GM18907 (cell line): ENCODE measurements around the gene LMNA.
"Not testable (repeated sequence)": the region's sequence is repeated elsewhere in the genome, so short reads cannot be mapped to it uniquely, and the experiment has no call there.

Source experiments
- ATAC-seq: cut with Tn5 transposase; IDR thresholded peaks from one replicate; pipeline ENCODE4 v1.9.1; 2021; ENCODE audit warnings: mild to moderate bottlenecking, moderate library complexity; ENCODE audit not compliant: unreplicated experiment

LMNA gene

GRCh38 chr1:156157506-156157905 is 43.0 kb downstream of the LMNA start:
- peak; percentile 26 for ATAC-seq

DNA sequence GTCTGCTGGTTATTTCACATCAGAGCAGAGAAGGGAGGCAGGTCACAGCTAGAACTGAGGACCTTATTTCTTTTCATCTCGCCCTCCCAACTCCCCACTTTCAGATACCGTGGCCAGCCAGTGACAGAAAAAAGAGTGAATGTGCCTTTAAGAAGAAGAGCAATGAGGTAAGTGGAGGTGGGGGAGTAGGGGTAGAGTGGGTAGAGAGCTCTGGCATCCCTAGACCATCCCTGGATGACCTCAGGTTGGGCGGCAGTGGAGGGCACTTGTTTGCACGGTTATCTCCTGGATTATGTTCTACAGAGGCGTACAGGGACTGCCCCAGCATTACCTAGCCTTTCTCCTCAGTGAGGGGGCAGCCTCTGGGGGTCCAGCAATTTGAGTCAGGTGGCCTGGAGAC is 43.5 kb downstream of the LMNA start:
- ATAC-seq, result no peak

DNA sequence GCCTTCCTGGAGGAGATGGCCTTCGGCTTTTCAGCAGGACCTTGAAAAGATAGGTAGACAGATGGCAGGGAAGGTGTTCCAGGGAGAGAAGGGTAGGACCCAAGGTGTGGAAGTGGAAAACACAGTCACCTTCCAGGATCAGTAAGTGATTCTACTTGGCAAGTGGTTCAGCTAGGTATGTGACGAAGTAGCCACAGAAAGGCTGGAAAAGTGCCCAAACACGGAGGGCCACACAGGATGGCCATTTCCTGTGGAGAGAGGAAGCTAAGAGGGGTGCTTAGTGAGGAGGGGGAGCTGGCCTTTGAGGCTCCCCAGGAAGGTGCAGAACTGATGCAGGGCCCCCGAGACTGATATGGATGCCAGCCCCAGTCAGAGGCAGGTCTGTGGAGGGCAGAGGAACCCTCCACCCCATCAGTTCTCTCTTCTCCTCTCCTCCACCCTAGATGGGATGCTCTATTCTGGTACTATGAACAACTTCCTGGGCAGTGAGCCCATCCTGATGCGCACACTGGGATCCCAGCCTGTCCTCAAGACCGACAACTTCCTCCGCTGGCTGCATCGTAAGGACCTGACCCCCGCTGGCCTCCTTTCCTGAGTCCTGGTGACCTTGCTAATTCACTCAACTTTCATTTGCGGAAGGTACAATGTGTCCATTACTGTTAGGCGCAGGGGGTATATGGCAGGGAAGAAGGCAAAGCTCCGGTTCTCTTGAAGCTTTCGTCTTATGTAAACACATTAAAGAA is 45.7 kb downstream of the LMNA start:
- no peak for ATAC-seq

GRCh38 chr1:156160743-156161171 is 46.2 kb downstream of the LMNA start:
- no peak for ATAC-seq

GRCh38 chr1:156162430-156163037 is 48.0 kb downstream of the LMNA start:
- no peak for ATAC-seq

DNA sequence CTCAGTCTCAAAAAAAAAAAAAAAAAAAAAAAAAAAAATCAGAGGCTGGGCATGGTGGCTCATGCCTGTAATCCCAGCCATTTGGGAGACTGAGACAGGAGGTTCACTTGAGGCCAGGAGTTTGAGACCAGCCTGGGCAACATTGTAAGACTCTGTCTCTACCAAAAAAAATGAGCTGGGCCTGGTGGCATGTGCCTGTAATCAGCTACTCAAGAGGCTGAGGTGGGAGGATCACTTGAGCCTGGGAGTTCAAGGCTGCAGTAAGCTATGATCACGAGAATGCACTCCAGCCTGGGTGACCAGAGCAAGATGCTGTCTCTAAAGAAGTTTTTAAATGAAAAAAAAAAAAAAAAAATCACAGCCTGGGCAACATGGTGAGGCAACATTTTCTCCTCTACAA is 49.2 kb downstream of the LMNA start:
- ATAC-seq, result no peak

DNA sequence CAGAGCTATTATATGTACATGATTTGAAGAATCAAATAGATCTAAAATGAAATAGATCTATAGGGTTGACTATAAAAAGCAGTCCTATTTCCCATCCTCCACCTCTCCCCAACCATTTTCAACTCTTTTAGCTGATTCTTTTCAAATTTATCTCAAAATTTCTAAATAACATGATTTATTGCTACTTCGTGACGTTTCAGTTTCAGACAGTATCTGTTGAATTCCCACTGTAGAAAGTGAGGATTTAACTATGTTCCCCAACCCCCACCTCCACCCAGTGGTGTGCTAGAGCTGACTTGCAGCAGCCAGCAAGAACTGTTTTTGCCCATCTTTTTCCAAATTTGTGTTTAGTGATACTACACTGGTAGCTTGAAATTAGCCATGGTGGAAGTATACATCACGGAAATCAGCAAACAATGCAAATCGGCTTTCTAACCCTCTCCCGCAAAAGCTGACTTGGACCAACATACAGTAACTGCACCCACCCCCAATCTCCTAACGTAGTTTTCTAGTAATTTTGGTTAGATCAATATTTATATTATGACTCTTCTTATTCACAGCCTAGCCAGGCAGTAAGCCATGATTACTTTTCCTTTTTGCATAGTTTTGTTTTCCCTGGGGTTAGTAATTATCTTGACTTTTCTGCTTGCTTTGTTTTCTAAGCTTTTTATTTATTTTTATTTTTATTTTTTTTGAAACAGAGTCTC is 49.8 kb downstream of the LMNA start:
- no peak for ATAC-seq

DNA sequence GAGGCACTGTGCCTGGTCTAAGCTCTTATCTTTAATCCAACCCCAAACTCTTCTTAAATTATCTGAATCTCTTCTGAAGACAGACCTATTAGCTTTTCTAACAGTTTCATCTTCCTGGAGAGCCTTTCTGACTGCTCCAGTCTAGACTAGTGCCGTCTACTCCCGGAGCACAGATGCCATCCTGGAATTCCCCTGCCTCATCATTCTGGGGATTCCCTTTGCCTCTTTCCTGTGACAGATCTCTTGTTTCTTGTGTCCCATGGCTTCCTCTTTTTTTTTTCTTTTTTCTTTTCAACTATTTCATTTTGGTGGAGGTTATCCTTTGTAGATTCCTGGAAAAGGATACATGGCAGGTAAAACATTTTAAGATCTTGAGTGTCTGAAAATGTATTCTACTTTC is 50.6 kb downstream of the LMNA start:
- ATAC-seq, result no peak

DNA sequence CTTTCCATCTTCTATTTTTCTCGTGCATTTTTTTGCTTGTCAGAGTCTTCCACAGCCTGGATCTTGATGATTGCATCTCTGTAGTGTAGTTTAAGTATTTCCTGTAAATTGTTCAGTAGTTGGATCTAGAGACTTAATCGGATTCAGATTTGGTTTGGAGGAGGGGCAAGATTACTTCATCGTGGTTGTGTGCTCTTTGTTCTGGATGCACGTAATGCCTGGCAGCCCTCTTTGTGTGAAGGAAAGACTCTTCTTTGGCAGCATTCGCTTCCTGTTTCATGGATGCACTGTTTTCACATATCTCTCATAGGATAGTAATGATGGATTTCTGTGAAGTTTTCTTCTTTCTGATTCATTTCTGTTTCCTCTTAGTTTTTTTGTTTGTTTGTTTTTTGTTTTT is 53.0 kb downstream of the LMNA start:
- no peak for ATAC-seq

GRCh38 chr1:156172696-156173470 is 58.4 kb downstream of the LMNA start:
- no peak for ATAC-seq

DNA sequence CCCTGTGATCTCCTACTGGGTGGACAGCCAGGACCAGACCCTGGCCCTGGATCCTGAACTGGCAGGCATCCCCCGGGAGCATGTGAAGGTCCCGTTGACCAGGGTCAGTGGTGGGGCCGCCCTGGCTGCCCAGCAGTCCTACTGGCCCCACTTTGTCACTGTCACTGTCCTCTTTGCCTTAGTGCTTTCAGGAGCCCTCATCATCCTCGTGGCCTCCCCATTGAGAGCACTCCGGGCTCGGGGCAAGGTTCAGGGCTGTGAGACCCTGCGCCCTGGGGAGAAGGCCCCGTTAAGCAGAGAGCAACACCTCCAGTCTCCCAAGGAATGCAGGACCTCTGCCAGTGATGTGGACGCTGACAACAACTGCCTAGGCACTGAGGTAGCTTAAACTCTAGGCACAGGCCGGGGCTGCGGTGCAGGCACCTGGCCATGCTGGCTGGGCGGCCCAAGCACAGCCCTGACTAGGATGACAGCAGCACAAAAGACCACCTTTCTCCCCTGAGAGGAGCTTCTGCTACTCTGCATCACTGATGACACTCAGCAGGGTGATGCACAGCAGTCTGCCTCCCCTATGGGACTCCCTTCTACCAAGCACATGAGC is 62.2 kb downstream of the LMNA start:
- ATAC-seq, result no peak

DNA sequence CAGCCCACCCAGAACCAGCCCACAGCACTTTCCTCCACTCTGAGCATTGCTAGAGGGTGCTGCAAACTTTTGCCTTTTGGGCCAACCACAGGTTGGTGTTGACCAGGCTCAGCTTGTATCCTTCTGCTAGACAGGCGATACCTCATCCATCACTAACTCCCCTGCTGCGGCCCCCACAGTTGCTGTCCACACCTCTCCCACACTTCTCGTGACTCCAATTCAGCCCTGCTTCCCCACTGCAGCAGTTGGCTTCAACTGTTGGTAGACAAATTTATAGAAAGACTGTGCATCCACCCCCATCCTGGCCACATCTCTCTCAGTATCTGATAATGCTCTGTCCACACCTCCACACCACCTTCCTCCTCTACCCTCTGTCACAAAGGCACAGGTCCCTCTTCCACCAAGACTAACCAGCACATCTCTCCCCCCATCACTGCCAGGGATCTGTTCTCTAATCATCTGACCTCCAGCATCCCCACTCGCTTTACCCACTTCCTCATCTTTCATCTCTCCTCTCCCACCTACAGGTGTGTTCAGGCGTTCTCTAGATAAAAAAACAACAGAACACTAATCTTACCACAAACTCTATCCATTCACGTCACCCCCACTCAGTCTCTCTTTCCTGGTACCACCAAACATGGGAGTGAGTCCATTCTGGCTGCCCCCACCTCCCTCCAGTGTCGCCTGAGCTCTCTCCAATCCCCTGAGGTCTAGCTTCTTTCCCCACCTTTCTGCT is 63.6 kb downstream of the LMNA start:
- no peak for ATAC-seq

DNA sequence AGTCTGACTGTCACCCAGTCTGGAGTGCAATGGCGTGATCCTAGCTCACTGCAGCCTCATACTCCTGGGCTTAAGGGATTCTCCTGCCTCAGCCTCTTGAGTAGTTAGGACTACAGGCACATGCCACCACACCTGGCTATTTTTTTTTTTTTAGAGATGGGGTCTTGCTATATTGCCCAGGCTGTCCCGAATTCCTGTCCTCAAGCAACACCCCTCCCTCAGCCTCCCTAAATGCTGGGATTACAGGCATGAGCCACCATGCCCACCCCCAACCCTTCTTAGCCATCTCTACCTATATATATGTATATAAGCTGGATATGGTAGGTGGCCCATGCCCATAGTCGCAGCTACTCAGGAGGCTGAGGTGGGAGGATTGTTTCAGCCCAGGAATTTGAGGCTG is 66.0 kb downstream of the LMNA start:
- no peak for ATAC-seq

DNA sequence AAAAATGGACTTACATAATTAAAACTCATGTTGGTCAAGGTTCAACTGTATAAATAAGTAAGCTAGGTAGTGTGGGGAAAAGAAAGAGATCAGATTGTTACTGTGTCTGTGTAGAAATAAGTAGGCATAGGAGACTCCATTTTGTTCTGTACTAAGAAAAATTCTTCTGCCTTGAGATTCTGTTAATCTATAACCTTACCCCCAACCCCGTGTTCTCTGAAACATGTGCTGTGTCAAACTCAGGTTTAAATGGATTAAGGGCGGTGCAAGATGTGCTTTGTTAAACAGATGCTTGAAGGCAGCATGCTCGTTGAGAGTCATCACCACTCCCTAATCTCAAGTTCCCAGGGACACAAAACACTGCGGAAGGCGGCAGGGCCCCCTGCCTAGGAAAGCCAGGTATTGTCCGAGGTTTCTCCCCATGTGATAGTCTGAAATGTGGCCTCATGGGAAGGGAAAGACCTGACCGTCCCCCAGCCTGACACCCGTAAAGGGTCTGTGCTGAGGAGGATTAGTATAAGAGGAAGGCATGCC is 66.9 kb downstream of the LMNA start:
- not testable (repeated sequence) for ATAC-seq

GRCh38 chr1:156182010-156182779 is 67.7 kb downstream of the LMNA start:
- not testable (repeated sequence) for ATAC-seq

DNA sequence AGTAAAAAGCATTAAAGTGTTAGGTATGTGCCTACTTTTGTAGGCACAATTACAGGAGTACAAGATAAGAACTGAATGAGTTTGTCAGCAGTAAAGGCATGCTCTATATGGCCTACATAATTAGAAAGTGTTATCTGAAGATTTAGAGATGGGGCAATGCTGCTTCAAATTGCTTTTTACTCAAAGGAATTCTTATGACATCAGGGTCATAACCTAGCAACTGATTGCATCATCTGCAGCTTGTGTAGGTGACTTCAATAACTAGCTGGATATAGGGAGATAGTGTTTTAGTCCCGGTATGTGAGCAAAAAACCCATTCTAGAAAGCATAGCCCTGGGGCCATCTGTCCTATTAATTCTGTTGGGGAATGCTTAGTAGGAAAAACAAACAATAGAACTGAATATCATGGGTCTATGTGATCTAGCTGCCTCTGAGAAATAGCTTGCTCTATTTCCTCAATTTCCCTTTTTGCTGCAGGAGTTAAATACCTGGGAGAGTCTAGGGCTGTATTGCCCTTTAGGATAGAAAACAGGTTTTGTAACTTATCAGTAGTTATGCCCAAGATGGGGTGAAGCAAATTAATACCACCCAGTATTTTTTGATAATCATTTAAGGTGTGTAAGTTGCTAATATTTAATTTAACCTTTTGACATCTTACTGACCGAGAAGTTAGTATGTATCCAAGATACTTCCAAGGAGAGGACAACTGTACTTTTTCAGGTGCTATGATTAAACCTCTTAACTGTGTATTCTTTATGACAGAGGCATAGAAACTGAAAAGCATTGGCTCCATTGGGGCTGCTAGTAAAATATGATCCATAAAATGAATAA is 72.1 kb downstream of the LMNA start:
- not testable (repeated sequence) for ATAC-seq
